Ovary (tissue), 9 donors: ENCODE data around the gene DYNC1I1. TPM values are rescaled to one million over a fixed set of nuclear protein-coding genes. Genes with fewer than 3 reads are reported as not detected.
A peak's percentile ranks its signal among the peaks of the same experiment; 100 is the strongest.

Experiments
- DNase-seq, 5 donors: peaks; one replicate each; pipeline ENCODE4 v3.0.0-alpha.2; 2019 to 2020
- H3K27ac ChIP-seq, 2 donors: fragments of 200-600 bp; one replicate each; pipeline versions ENCODE4 v1.5.1 to v1.8.0; 2019 to 2022
- H3K27me3 ChIP-seq: fragments of 200-600 bp; one replicate; pipeline ENCODE4 v1.8.0; 2022
- H3K36me3 ChIP-seq: fragments of 200-600 bp; sonication (generic); one replicate; pipeline ENCODE4 v1.5.1; 2019
- H3K4me1 ChIP-seq: one replicate; pipeline ENCODE4 v1.8.1; 2013; ENCODE audit warnings: mild to moderate bottlenecking, moderate library complexity; ENCODE audit not compliant: insufficient read depth
- H3K4me3 ChIP-seq: fragments of 200-600 bp; sonication (generic); one replicate; pipeline ENCODE4 v1.5.1; 2017
- H3K9me3 ChIP-seq, 2 donors: fragments of 200-600 bp in 1 of 2; sonication (generic) in 1 of 2; one replicate each; pipeline versions ENCODE4 v1.5.1 to v1.8.1; 2013 to 2019; ENCODE audit warnings: mild to moderate bottlenecking in 1 of 2, moderate library complexity in 1 of 2
- CTCF ChIP-seq, 3 donors: fragments of 450-650 bp in 2 of 3; fragments of 200-600 bp in 1 of 3; IDR thresholded peaks; one replicate each; pipeline versions ENCODE4 v1.5.1 to v1.8.0; 2016 to 2022; ENCODE audit warnings: antibody characterized with exemption in 3 of 3, mild to moderate bottlenecking in 1 of 3
- EP300 ChIP-seq: sonication (generic); formaldehyde crosslinking; IDR thresholded peaks from one replicate; pipeline ENCODE4 v1.6.1; 2017; ENCODE audit warnings: antibody characterized with exemption
- POLR2A ChIP-seq: fragments of 450-650 bp; IDR thresholded peaks from one replicate; pipeline ENCODE4 v1.6.1; 2017; ENCODE audit warnings: antibody characterized with exemption, mild to moderate bottlenecking, moderate library complexity
- WGBS, 3 donors: extraction: QIAGEN DNeasy Blood & Tissue Kit in 1 of 3; methylation state at CpG; one replicate each; pipeline versions ENCODE4 v1.1.5 to v1.1.7; 2013 to 2017; 5-methylcytosine and 5-hydroxymethylcytosine counted together
- intact Hi-C, 4 donors: fragments of 100-400 bp; cut with DNase I; formaldehyde crosslinking; loops; one replicate each; pipeline versions ENCODE4 v1.11.0 to v1.15.1; 2022 to 2023
- polyA plus RNA-seq, 2 donors: library from polyadenylated mRNA; stranded (reverse); fragments of 200-250 nt in 1 of 2; fragments of 350-450 nt in 1 of 2; fragmentation: Illumina TruSeq in 1 of 2; extraction: RNeasy Lipid Tissue Mini Kit (QIAGEN cat#74804) in 1 of 2; gene quantifications; one replicate each; pipeline ENCODE4 v1.2.3, GENCODE V29; 2013 to 2014
- total RNA-seq, 7 donors: library from RNA; depleted of rRNA in 2 of 7; stranded (reverse); fragments of >200 nt in 2 of 7; fragmentation: NEBNext Ultra II Directional in 3 of 7; extraction: Animal tissue kit (Norgen Biotek cat#: 25700) in 3 of 7; gene quantifications; one replicate each; pipeline versions ENCODE4 v1.1.0 to v1.2.4, GENCODE V29; 2016 to 2023
- donor health status: DM: no; HTN: no; CAD: no; lungs with moderate emphysema.
- donor health status: DM: no; HTN: no; CAD: no.
- donor health status: Bipolar disorder and iron deficiency.
- donor health status: DM: yes; HTN: yes; CAD: no.
- donor health status: DM: no; HTN: no; CAD: no.
- donor health status: DM: yes; HTN: yes; CAD: no.

Gene DYNC1I1
- total and polyA plus RNA-seq, 9 donors = 4.2 to 19.3 (median 6.9) TPM

GRCh38 chr7:95977994-95978393 is 205.6 kb downstream of the DYNC1I1 start:
- Histone ChIP-seq H3K36me3 (no peaks in the 10 kb centered on the region), H3K4me3 (no peak overlapping the region), H3K9me3 (no peaks in the 10 kb centered on the region), H3K4me1 (peaks cover 4% of the 10 kb centered on the region), H3K27me3 (no peaks in the 10 kb centered on the region), H3K27ac (no peak overlapping the region)
- TF ChIP-seq EP300 (no peak), POLR2A (no peak), CTCF (IDR thresholded peaks at IDR 0.05) (no peak)
- WGBS, 3 donors = 50 to 75% (median 70%) methylated on average over 1 of the region's 1 CpG
- intact Hi-C loops = no loop called here
- no peak for DNase-seq

GRCh38 chr7:95980167-95980566 is 207.8 kb downstream of the DYNC1I1 start:
- Histone ChIP-seq H3K36me3 (no peaks in the 10 kb centered on the region), H3K27ac (no peak overlapping the region), H3K4me3 (no peak overlapping the region), H3K9me3 (no peaks in the 10 kb centered on the region), H3K27me3 (no peaks in the 10 kb centered on the region), H3K4me1 (peaks cover 1% of the 10 kb centered on the region)
- DNase-seq = peak in 1 of 5 donors; percentile 32
- WGBS, 3 donors = 4 to 7% (median 5%) methylated on average over 5 of the region's 5 CpGs
- intact Hi-C loops = no loop called here
- no peak for TF ChIP-seq POLR2A
- TF ChIP-seq EP300 = no peak
- TF ChIP-seq CTCF (IDR thresholded peaks at IDR 0.05) = no peak

DNA sequence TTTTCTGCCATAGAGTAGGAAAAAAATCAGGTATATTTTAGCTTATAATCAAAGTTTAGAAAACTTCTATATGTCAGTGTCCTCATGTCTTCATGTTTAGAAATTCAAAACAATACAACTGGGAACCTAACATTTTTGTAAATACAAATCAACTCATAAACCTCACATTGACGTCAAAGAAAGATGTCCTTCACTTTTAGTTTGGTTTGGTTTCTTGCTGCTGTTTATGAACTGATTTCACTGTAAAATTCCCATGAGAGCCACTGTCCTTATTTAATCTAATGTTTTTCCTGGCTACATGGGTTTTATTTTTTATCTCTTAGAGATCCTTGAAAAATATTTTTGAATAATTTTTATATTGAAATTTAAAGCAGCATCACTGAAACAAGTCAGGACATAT is 208.4 kb downstream of the DYNC1I1 start:
- no peaks in the 10 kb centered on the region for H3K9me3 ChIP-seq
- no peak overlapping the region for H3K4me3 ChIP-seq
- TF ChIP-seq POLR2A (no peak), CTCF (IDR thresholded peaks at IDR 0.05) (no peak), EP300 (no peak)
- WGBS, 3 donors = 4 to 17% (median 8%) methylated on average over 1 of the region's 1 CpG
- no peak for DNase-seq
- intact Hi-C loops = no loop called here
- H3K4me1 ChIP-seq = peaks cover 1% of the 10 kb centered on the region
- no peak overlapping the region for H3K27ac ChIP-seq
- no peaks in the 10 kb centered on the region for H3K27me3 ChIP-seq
- H3K36me3 ChIP-seq = no peaks in the 10 kb centered on the region

GRCh38 chr7:95986178-95986764 is 213.9 kb downstream of the DYNC1I1 start:
- WGBS, 3 donors = 22 to 45% (median 34%) methylated on average over 6 of the region's 6 CpGs
- Histone ChIP-seq H3K27me3 (no peaks in the 10 kb centered on the region), H3K9me3 (no peaks in the 10 kb centered on the region), H3K4me1 (peaks cover 2% of the 10 kb centered on the region), H3K27ac (no peak overlapping the region), H3K4me3 (no peak overlapping the region), H3K36me3 (no peaks in the 10 kb centered on the region)
- intact Hi-C loops = no loop called here
- TF ChIP-seq EP300 = no peak
- no peak for TF ChIP-seq CTCF (IDR thresholded peaks at IDR 0.05)
- TF ChIP-seq POLR2A = no peak
- DNase-seq = no peak
